ENCODE results near the gene KLC1. TPM values are rescaled to one million over a fixed set of nuclear protein-coding genes. Genes with fewer than 3 reads are reported as not detected.

The KLC1 gene
- total and polyA plus RNA-seq, 10 of the 15 experiments (the other 5 are each of a cell fraction or from before 2014, with no cell fraction given), result 5.5 to 137 (median 76.1) TPM

GRCh38 chr14:103656031-103656755, 27.2 kb downstream of the KLC1 start (continued):
- TF ChIP-seq YBX1 (IDR thresholded peaks at IDR 0.05), result no peak

GRCh38 chr14:103656756-103657133, 27.7 kb downstream of the KLC1 start:
- BruUV-seq (replicated peaks), result no TSS peak
- SMC1A ChIA-PET (ENCODE audit: uncharacterized antibody, unreplicated experiment), result interaction anchor here (1.2 kb wide), 1 partner anchor 23 kb away, joined by 3 read pairs; no protein-coding TSS in a partner anchor
- POLR2A ChIA-PET, result no interaction called here
- Histone ChIP-seq H3K27ac (ENCODE audit: control insufficient read depth, insufficient read depth) (no peak overlapping the region), H3K9ac (ENCODE audit: control insufficient read depth, insufficient read depth, low read length) (no peak overlapping the region), H3K27me3 (replicated peaks in 1 of 2; ENCODE audit: control insufficient read depth in 2 of 2, insufficient read depth in 2 of 2, low read length in 1 of 2) (no peaks in the 10 kb centered on the region), H2AFZ (ENCODE audit: control insufficient read depth, low read depth, low read length) (no peak overlapping the region), H3K9me3 (replicated peaks; ENCODE audit: control insufficient read depth, insufficient read depth, low read length) (no peaks in the 10 kb centered on the region), H3K4me3 (no peak overlapping the region), H3K79me2 (ENCODE audit: control insufficient read depth, insufficient read depth, low read length) (peaks cover 4% of the 10 kb centered on the region), H3K4me2 (ENCODE audit: control insufficient read depth, insufficient read depth) (no peak overlapping the region), H3K36me3 (ENCODE audit: control insufficient read depth in 2 of 2, insufficient read depth in 2 of 2, low read length in 1 of 2) (peaks cover 14 to 43% of the 10 kb centered on the region in 2 experiments), H3K4me1 (ENCODE audit: control insufficient read depth, insufficient read depth, low read length) (peaks cover 4% of the 10 kb centered on the region), H4K20me1 (ENCODE audit: control insufficient read depth, insufficient read depth) (no peaks in the 10 kb centered on the region)
- FAIRE-seq (no peak), ATAC-seq (no peak), DNase-seq (ENCODE audit: low read depth, low spot score) (no peak)
- intact Hi-C loops (cut with micrococcal nuclease; ENCODE audit: unreplicated experiment) (no loop called here), in situ Hi-C loops (cut with MboI) (no loop called here)
- TF ChIP-seq RFX5 (IDR thresholded peaks at IDR 0.05; ENCODE audit: low read depth, low read length) (no peak), DPF2 (IDR thresholded peaks at IDR 0.05) (no peak), ZNF217 (IDR thresholded peaks at IDR 0.05) (no peak), ZNF622 (IDR thresholded peaks at IDR 0.05) (no peak)
- 90% methylated on average over 1 of the region's 1 CpG for WGBS (ENCODE audit: insufficient coverage, insufficient replicate concordance, low lambda C conversion rate, missing lambda C conversion rate)
- RAD21 ChIA-PET (ENCODE audit: unreplicated experiment), result no interaction called here
- CTCF ChIA-PET, result interaction anchor here (1.0 to 1.2 kb wide), 2 partner anchors 10 to 11 kb away, joined by 3 to 4 read pairs; no protein-coding TSS in a partner anchor

- RAD21 ChIA-PET (ENCODE audit: unreplicated experiment), result no interaction called here
- Histone ChIP-seq H3K4me1 (ENCODE audit: control insufficient read depth, insufficient read depth, low read length) (peaks cover 4% of the 10 kb centered on the region), H4K20me1 (ENCODE audit: control insufficient read depth, insufficient read depth) (no peaks in the 10 kb centered on the region), H2AFZ (ENCODE audit: control insufficient read depth, low read depth, low read length) (no peak overlapping the region), H3K79me2 (ENCODE audit: control insufficient read depth, insufficient read depth, low read length) (peaks cover 2% of the 10 kb centered on the region), H3K9me3 (replicated peaks; ENCODE audit: control insufficient read depth, insufficient read depth, low read length) (no peaks in the 10 kb centered on the region), H3K36me3 (ENCODE audit: control insufficient read depth in 2 of 2, insufficient read depth in 2 of 2, low read length in 1 of 2) (peaks cover 19 to 49% of the 10 kb centered on the region in 2 experiments), H3K27ac (ENCODE audit: control insufficient read depth, insufficient read depth) (no peak overlapping the region), H3K9ac (ENCODE audit: control insufficient read depth, insufficient read depth, low read length) (no peak overlapping the region), H3K4me2 (ENCODE audit: control insufficient read depth, insufficient read depth) (no peak overlapping the region), H3K4me3 (no peak overlapping the region), H3K27me3 (replicated peaks in 1 of 2; ENCODE audit: control insufficient read depth in 2 of 2, insufficient read depth in 2 of 2, low read length in 1 of 2) (no peaks in the 10 kb centered on the region)
- DNase-seq (ENCODE audit: low read depth, low spot score) (no peak), ATAC-seq (no peak), FAIRE-seq (no peak)
- CTCF ChIA-PET, result no interaction called here
- intact Hi-C loops (cut with micrococcal nuclease; ENCODE audit: unreplicated experiment) (no loop called here), in situ Hi-C loops (cut with MboI) (no loop called here)
- WGBS (ENCODE audit: insufficient coverage, insufficient replicate concordance, low lambda C conversion rate, missing lambda C conversion rate), result 93% methylated on average over 13 of the region's 13 CpGs
- BruUV-seq (replicated peaks), result no TSS peak
- SMC1A ChIA-PET (ENCODE audit: uncharacterized antibody, unreplicated experiment), result interaction anchor here (1.2 kb wide), 1 partner anchor 23 kb away, joined by 3 read pairs; no protein-coding TSS in a partner anchor
- POLR2A ChIA-PET, result no interaction called here
- TF ChIP-seq CBX5 (IDR thresholded peaks at IDR 0.05; ENCODE audit: low read depth), result no peak
- TF ChIP-seq, protein P1, sequence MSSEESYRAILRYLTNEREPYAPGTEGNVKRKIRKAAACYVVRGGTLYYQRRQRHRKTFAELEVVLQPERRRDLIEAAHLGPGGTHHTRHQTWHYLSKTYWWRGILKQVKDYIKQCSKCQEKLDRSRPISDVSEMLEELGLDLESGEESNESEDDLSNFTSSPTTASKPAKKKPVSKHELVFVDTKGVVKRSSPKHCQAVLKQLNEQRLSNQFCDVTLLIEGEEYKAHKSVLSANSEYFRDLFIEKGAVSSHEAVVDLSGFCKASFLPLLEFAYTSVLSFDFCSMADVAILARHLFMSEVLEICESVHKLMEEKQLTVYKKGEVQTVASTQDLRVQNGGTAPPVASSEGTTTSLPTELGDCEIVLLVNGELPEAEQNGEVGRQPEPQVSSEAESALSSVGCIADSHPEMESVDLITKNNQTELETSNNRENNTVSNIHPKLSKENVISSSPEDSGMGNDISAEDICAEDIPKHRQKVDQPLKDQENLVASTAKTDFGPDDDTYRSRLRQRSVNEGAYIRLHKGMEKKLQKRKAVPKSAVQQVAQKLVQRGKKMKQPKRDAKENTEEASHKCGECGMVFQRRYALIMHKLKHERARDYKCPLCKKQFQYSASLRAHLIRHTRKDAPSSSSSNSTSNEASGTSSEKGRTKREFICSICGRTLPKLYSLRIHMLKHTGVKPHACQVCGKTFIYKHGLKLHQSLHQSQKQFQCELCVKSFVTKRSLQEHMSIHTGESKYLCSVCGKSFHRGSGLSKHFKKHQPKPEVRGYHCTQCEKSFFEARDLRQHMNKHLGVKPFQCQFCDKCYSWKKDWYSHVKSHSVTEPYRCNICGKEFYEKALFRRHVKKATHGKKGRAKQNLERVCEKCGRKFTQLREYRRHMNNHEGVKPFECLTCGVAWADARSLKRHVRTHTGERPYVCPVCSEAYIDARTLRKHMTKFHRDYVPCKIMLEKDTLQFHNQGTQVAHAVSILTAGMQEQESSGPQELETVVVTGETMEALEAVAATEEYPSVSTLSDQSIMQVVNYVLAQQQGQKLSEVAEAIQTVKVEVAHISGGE (CRISPR knock-in tag; IDR thresholded peaks at IDR 0.05), result no peak
- TF ChIP-seq PAX5 (IDR thresholded peaks at IDR 0.05; ENCODE audit: borderline replicate concordance, low read depth, low read length), result no peak
- no peak for TF ChIP-seq CBX3 (IDR thresholded peaks at IDR 0.05; ENCODE audit: borderline replicate concordance, low read depth)
- TF ChIP-seq STAT3 (IDR thresholded peaks at IDR 0.05; ENCODE audit: low read depth, low read length), result no peak
- no peak for TF ChIP-seq MLLT1 (IDR thresholded peaks at IDR 0.05)
- no peak for TF ChIP-seq LARP7 (IDR thresholded peaks at IDR 0.05)
Observed at GRCh38 chr14:103657471-103657870, 28.5 kb downstream of the KLC1 start.

Data from GM12878 (cell line).